NCI-H2196 (cell line): ENCODE data around the gene ST6GALNAC5.

ENCODE experiments used
- DNase-seq: peaks from one replicate; lab custom pipeline; 2025; ENCODE audit not compliant: unreplicated experiment; lab: John Stamatoyannopoulos, UW

The ST6GALNAC5 gene

DNA sequence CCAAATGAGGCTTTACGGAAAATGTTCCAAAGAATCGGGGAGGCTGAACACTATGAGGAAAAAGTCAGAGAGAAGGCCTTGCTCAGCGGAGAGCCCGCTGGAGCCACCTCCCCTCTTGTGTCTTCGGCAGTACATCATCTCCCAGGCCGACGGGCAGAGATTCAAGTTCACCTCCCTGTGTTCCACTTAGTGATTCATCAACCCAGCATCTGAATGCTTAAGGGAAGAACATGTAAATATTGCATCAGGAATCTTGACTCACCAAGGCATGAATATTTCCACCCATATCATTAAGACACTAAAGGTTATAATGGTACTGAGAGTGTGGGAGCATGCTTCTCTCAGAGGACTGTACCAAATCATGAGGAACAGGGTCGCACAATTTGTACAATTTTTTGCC lies 172.5 kb downstream of the ST6GALNAC5 start:
- no peak for DNase-seq

DNA sequence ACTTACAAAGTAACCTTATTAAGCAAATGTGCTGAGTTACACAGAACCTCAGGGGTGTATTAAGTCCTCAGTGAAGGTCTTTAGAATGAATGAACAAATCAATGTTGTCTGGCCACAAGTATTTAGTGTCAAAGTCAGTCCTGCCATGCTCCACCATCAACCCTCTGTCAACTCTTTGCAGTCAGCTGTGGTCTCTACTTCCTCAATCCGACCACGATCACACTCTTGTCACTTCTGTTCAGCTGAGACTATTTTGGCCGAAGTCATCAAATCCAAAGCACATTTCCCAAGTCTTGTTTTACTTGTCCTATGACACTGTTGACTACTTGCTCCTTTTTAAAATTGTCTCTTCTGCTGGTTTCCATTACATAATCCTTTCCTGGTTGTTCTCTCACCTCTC lies 173.5 kb downstream of the ST6GALNAC5 start:
- no peak for DNase-seq

DNA sequence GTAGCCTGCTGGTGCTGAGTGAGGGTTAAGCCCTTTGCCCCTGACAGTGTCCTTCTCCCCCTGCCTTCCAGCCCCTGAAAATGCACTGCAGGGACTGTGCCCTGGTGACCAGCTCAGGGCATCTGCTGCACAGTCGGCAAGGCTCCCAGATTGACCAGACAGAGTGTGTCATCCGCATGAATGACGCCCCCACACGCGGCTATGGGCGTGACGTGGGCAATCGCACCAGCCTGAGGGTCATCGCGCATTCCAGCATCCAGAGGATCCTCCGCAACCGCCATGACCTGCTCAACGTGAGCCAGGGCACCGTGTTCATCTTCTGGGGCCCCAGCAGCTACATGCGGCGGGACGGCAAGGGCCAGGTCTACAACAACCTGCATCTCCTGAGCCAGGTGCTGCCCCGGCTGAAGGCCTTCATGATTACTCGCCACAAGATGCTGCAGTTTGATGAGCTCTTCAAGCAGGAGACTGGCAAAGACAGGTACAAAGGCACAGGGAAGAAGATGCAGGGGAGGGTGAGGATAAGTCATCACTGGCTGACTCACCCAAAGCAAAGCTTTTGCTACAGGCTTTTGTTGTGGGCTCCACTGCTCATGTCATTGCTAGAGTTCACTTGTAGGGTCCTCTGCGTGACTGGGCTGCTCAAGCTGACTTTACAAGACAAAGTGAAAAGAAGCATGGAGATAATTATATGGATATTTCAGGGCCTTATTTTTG lies 177.0 kb downstream of the ST6GALNAC5 start:
- no peak for DNase-seq

DNA sequence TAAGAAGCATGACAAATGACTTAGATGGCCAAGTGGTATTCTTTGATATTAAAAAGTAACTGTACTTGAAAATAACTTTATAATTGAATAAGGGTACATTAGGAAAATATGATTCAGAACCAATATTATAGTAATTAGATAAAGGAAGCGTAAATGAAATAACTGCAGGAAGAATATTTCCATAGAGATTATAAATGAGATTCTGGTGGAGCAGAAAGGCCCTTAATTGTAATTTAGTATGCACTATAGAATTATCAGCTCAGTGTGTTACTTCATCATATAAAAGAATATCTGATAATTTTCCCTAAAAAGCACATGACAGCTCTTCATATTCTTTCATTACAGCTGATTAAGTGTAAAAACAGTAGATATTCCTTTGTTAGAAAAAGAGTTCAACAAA lies 180.3 kb downstream of the ST6GALNAC5 start:
- DNase-seq: no peak

DNA sequence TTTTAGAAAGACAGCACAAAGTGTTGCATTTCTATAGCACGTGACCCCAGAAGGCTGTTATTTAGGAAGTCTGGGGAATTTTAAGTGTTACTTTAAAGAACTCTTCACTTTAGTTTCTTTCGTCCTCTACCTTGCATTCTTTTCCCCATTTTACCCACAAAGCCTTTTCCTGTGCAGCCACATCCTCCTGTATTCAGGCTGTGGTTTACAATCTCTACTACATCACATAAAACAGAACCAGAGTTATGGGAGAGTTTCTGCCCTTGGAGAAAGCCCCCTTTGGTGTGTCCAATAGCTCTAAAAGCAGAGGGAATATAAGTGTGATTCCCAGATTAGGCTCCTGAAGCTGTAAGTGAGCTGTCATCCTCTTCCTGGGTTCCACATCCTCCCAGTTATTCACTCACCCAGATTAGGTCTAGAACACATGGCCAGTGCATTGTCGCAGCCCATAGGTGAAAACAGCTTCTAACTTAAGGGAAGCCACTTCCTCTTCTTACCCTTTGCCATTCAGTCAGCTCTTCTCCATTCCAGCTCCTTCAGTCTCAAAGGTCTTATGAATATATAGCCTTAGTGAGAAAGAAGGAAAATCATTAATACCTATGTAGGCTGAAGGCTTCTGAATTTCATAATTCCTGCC lies 180.8 kb downstream of the ST6GALNAC5 start:
- DNase-seq: no peak

DNA sequence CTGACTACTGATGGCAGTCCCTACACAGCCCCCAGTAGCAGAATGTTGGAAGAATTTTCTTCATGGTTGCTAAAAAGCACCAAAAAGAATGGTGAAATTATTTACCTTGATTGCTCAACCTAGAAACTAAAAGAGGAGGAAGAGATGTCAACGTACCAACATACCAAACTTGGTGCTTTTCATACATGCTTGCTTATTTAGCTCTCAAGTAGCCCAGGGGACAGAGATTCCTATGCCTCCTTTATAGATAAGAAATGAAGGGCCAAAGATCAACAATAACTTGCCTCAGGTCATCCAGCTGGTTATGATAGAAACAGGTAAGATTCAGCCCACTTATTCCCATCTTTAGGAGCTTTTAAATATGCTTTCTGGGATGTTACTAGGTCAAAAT lies 181.3 kb downstream of the ST6GALNAC5 start:
- DNase-seq: no peak

DNA sequence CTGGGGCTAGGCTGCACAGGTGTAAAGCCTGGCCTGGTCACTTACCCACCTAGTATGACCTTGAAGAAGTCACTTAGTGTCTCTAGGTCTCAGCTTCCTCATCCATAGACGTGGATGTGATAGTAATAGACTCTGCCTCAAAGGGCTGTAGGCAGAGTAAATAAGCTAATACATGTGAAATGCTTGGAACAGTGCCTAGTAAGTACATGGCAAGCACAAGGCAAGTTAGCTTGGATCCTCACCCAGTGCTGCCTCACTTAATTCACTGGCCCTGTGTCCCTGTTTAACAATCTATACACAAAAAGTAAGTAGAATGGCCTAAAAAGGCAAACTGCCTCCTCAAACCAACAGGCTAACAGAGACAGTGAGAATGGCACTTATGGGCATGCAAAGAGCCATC lies 184.1 kb downstream of the ST6GALNAC5 start:
- DNase-seq: no peak

DNA sequence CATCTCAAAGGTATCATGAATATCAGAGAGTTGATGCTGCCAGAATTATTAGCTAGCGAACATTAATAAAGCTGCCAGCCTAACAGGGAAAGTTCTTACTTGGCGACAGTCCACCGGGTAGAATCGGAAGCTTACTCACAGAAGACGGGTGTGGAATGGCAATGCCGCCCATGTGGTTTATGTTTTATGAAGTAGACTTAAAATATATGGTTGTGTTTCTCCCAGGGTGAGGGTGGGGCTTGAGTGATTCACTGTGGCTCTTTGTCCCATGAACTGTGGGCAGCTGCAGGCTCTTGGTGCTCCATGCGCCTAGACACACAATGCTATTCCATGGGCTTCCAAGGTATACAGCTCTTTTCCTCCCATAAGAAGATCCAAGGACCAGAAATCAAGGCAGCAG lies 189.2 kb downstream of the ST6GALNAC5 start:
- no peak for DNase-seq

DNA sequence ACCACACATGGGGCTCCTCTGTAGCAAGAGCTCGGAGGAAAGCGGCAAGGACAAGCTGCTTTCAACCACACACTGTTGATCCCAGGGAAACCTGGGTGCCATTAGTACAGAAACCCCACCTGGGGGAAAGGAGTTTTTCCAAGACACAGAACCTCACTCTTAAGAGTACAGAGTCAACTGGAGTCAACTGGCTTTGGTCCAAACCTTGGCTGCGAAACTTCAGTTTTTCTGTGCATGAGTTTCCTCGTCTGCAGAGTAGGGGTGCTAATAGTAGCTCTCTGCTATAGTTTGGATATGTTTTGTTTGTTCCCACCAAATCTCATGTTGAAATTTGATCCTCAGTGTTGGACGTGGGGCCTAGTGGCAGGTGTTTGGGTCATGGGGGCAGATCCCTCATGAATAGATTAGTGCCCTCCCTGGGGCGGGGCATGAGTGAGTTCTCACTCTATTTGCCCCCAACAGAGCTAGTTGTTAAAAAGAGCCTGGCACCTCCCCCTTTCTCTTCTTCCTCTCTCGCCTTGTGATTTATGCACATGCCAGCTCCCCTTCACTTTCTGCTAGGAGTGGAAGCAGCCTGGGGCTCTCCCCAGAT lies 190.8 kb downstream of the ST6GALNAC5 start:
- DNase-seq: no peak

DNA sequence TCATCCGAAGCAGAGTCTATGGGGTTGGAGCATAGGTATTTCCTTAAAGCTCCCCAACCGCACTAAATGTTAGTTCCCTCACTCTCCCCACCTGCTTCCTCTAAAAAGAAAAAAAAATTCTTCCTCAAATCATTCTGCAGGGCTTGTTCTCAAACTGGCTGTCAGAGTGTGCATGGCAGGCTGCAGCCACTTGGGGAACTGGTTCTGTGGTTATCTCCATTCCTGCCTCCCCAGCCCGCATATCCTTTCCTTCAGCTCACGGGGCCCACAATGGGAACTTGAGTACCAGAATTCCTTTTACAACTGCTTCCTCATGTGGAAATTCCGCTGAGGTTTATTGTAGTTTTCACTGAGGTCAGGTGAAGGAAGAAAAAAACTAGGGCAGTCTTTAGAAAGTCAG lies 192.7 kb downstream of the ST6GALNAC5 start:
- no peak for DNase-seq

DNA sequence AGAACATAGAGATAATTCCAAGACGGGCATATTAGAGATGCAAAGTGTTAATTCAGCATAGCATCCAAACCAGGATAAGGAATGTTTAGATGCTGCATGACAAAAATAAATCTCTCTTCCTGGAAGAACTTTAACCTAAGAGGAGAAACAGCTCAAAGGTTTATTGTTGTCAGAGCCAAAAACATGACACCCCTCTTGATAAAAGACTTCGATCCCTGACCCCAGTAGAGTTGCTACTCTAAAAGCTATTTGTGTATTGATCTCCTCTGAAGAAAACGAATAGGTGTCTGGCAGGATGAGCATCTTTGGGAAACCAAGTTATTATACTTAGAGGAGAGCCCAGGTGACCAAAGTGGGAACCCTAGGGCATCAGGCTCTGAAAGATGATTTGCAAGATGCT lies 193.9 kb downstream of the ST6GALNAC5 start:
- DNase-seq: no peak

DNA sequence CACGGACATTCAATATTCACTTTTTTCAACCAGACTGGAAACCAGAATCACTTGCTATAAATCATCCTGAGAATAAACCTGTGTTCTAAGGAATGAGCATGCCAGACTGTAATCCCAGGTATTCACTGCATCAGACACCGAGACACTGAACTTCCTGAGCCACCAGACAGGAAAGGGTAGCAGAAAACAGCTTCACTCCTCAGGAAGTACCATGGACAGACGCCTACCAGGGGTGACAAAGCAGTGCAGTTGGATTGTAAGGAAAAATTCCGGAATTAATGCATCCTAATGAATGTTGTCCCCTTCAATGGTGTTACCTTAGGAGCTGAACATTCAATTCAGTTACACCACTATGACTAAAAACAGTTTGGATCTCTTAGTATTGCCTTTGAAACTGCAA lies 195.8 kb downstream of the ST6GALNAC5 start:
- DNase-seq: no peak

DNA sequence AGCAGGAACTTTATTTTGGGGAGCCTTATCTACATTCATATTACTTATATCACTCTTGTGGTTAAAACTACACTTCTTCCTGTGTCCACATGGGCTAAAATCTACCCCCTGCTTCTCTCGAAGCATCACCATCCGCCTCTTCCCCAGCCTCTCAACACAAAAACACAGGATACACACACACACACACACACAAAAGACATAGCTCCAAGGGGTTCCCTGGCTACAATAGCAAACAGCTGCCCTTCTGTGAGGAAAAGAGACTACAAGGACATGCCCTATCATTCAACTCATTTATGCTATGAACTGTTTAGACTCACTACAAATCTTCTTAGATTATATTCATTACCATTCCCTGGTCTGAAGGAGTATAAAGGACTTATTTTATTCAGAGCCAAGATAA lies 197.0 kb downstream of the ST6GALNAC5 start:
- DNase-seq: no peak

DNA sequence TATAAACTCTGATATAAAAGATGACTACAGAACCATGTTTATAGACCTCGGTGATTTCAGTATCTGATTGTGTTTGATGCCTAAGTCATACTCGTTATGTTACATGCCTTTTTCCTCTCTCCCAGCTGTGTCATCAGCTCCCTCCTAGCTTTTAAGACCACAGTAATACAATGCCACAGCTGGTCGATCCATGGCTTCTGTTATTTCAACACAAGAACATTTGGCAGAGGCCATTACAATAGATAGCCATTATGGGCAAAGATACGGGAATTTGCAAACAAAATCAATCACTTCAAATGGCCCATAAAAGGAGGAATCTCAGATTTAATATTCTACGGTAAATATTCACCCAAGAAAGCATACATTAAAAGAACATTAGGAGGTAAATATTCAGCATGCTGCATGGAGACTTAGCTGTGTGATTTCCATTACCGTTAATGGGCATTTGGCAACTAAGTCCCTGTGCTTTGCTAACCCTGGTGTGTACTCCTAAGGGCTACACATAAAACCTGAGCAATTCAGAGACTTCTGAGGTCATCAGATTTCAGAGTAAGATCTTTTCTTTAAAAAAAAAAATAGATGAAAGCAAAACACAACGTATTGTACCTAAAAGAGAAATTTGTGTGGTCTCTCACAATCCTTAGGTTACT lies 198.5 kb downstream of the ST6GALNAC5 start:
- DNase-seq: no peak

DNA sequence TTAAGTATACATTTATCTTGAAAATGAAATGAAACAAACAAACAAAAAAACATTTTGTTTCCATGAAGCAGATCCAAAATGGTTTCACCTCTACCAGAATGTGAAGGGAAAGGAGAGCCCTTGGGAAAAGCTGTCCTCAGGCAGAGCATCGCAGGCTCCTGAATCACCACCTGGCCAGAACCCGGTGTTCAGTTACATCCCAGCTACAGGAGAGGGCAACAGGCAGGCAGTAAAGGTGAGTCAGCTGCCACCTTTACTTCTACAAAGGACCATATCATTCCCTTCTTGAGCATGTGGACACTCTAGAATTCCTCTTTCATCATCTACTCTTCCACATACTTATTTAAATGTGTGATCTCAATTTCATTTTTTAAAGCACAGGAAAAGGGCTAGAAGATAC lies 200.7 kb downstream of the ST6GALNAC5 start:
- DNase-seq: peak; percentile 24

DNA sequence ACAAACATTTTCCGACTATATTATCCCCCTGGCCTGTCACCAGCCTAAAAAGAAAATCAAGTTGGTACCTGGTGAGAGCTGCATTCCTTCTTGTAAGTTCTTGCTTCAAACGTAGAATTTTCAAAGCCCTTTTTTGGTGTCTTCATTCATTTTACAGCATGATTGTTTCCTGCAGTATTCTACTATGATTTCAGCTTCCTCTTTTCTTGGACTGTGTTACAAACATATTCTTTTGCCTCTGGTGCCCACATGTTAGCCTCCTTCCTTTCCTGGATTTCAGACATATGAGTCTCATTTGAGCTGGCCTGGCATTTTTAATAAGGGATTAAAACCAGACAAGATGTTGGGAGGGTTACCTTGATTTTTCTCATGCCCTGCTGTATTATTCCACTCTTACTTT lies 209.5 kb downstream of the ST6GALNAC5 start:
- no peak for DNase-seq

DNA sequence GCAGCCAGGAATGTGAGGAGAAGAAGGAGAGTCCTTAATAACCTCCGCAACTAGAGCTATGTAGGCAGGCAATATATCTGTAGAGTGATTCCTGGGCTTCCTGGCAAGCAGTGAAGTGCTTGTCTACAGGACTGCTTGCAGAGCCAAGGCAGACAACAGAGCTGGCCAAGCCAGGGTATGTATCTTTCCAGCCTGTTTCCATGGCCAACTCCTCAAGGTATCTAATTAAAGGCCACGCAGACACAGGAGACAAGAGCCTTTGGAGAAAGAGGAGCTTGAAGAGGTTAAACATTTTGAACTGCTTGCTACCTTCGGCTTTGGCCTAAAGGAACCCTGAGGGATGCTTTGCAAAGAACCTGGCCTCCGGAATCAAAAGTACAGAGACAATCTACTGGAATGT lies 214.6 kb downstream of the ST6GALNAC5 start:
- DNase-seq: no peak

DNA sequence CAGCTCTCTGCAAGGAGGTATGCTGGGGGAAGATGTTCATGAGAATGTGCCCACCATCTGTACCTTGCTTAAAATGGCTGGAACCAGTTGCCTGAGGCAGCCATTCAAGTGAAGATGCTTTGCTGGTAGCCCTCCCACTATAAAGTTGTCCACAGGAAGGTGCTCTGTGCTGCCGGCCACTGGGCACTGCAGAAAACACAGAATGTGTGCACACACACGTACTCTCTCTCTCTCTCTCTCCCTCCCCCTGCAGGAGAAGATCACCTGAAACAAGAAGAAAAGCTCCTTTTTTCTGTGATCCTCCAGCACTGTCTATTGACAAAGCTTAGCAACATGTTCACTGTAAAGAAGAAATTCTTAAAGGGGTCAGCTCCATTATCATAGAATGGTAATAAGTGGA lies 217.2 kb downstream of the ST6GALNAC5 start:
- no peak for DNase-seq

DNA sequence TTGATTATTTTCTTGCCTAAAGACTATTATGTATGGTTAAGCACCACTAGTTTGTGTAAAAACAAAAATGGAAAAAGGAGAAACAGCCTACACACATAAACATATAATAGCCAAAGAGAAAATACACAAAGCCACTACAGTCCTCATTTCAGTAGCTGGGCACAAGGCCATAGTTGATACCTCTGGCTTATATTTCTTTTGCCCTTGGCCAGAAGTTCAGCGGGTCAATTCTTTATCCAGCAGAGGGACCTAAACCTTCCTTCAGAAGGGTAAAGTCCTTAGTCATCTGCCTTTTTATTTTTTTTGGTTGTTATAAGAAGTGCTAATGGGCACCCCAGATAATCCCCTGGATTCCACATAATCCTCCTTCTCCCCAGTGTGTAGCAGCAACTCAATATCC lies 217.8 kb downstream of the ST6GALNAC5 start:
- no peak for DNase-seq

DNA sequence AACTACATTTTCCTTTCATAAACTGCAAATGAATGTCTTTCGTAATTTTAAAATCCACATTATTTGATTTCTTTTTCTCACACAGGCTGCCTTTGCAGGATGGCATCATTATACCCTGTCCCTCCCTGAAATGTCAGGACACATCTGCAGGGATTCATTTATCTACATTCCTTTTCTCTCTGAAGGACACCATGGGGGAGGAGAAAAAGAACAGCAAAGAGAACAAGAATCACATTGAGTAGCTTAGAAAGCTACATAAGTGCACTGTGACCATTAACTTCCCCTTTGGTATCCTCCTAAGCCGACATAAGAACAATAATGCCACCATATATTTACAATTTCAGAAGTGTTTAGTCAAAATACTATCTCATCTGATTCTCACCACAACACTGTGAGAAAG lies 222.5 kb downstream of the ST6GALNAC5 start:
- no peak for DNase-seq

DNA sequence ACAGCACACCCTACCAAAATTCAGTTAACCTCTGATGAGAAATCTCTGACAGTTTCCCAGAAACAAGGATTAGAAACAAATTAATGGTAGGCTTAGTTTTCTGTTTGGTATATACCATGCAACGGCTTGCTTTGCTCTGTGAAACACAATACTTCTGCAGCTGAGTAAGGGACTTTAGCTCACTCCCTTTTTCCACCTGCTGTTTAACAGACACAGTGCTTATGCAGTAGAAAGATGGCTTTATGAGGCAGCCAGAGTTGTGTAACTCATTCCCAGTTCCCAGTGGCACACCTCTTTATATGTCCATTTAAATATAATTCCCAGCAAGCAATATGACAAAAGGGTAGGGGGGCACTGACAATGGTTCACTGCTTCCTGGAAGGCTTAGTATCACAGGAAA lies 228.0 kb downstream of the ST6GALNAC5 start:
- DNase-seq: no peak
